OCI-LY7 (cell line): ENCODE results near the gene PEX11G. TPM values are rescaled to one million over a fixed set of nuclear protein-coding genes. Genes with fewer than 3 reads are reported as not detected.

Source experiments
- BruUV-seq: library from RNA; stranded (reverse); fragments of 400-500 nt; replicated peaks from 2 replicates; lab custom pipeline; 2021; lab: Mats Ljungman, UMichigan
- CTCF ChIA-PET: fragments of 300-600 bp; sonication (Branson Sonifier 250); formaldehyde crosslinking; loops from one replicate; lab custom pipeline; 2022; ENCODE audit warnings: antibody characterized with exemption; ENCODE audit not compliant: unreplicated experiment; lab: Charles Lee
- POLR2A ChIA-PET: fragments of 300-600 bp; sonication (Branson Sonifier 250); formaldehyde crosslinking; loops from one replicate; lab custom pipeline; 2022; ENCODE audit warnings: antibody characterized with exemption; lab: Charles Lee
- DNase-seq: peaks from one replicate; pipeline ENCODE4 v3.0.0-alpha.2; 2015; ENCODE audit warnings: low spot score
- H2AFZ ChIP-seq: fragments of 200-600 bp; sonication (generic), shearing (Covaris generic); 2 replicates; pipeline ENCODE4 v1.6.1; 2014; ENCODE audit warnings: mild to moderate bottlenecking, antibody characterized with exemption, low read length, moderate library complexity
- H3K27ac ChIP-seq: fragments of 200-600 bp; sonication (generic); 2 replicates; pipeline ENCODE4 v1.5.1; 2014; ENCODE audit warnings: mixed run types, low read depth, mild to moderate bottlenecking, moderate library complexity, low read length, inconsistent platforms; ENCODE audit not compliant: poor library complexity, severe bottlenecking
- H3K36me3 ChIP-seq: fragments of 200-600 bp; sonication (generic); 2 replicates; pipeline ENCODE4 v1.6.1; 2014; ENCODE audit warnings: mild to moderate bottlenecking, antibody characterized with exemption, low read length, moderate library complexity, mixed read lengths; ENCODE audit not compliant: insufficient read depth
- H3K4me1 ChIP-seq: fragments of 200-600 bp; sonication (generic); 2 replicates; pipeline ENCODE4 v1.5.1; 2014; ENCODE audit warnings: mild to moderate bottlenecking, low read length; ENCODE audit not compliant: insufficient read depth, poor library complexity, severe bottlenecking
- H3K4me2 ChIP-seq: fragments of 200-600 bp; sonication (generic); 2 replicates; pipeline ENCODE4 v1.6.1; 2014; ENCODE audit warnings: mild to moderate bottlenecking, low read length
- H3K4me3 ChIP-seq: fragments of 200-600 bp; sonication (generic); 2 replicates; pipeline ENCODE4 v1.5.1; 2014; ENCODE audit warnings: mild to moderate bottlenecking, low read depth, low read length; ENCODE audit not compliant: poor library complexity, severe bottlenecking
- H3K79me2 ChIP-seq: fragments of 200-600 bp; sonication (generic); 2 replicates; pipeline ENCODE4 v1.6.1; 2016; ENCODE audit warnings: low read depth, mild to moderate bottlenecking, low read length, moderate library complexity, mixed read lengths; ENCODE audit not compliant: insufficient read depth
- H3K9me2 ChIP-seq: fragments of 200-600 bp; sonication (generic); 2 replicates; pipeline ENCODE4 v1.6.1; 2016; ENCODE audit warnings: mild to moderate bottlenecking, low read length, mixed read lengths; ENCODE audit not compliant: insufficient read depth
- H3K9me3 ChIP-seq: fragments of 200-600 bp; sonication (generic); 2 replicates; pipeline ENCODE4 v1.6.1; 2014; ENCODE audit warnings: mild to moderate bottlenecking, mixed run types, low read length, mixed read lengths
- H4K20me1 ChIP-seq: fragments of 200-600 bp; sonication (generic); 2 replicates; pipeline ENCODE4 v1.6.1; 2014; ENCODE audit warnings: mild to moderate bottlenecking, antibody characterized with exemption, low read length, moderate library complexity, mixed read lengths; ENCODE audit not compliant: insufficient read depth
- EZH2phosphoT487 ChIP-seq: fragments of 200-600 bp; sonication (generic); IDR thresholded peaks from 2 replicates; pipeline ENCODE4 v1.6.1; 2018; ENCODE audit warnings: low read depth, borderline replicate concordance, mild to moderate bottlenecking, mixed run types, antibody characterized with exemption, low read length, moderate library complexity, mixed read lengths
- intact Hi-C: fragments of 100-400 bp; cut with micrococcal nuclease; formaldehyde crosslinking; loops from one replicate; pipeline ENCODE4 v1.10.0; 2022; ENCODE audit not compliant: unreplicated experiment
- total RNA-seq, 2 experiments: library from RNA; depleted of rRNA in 1 of 2; stranded (reverse); fragments of >200 nt in 1 of 2; shearing (Covaris generic) in 1 of 2; gene quantifications; 2 replicates each; pipeline ENCODE4 v1.2.3, GENCODE V29; 2014 to 2022
- TF ChIP-seq, protein P1 (sequence below): fragments of 200-600 bp; sonication (generic); conservative IDR thresholded peaks from 2 replicates; pipeline ENCODE4 v1.5.1; 2014; ENCODE audit warnings: mild to moderate bottlenecking, antibody characterized with exemption, low read length, moderate library complexity, mixed read lengths

Gene PEX11G
- total RNA-seq, 2 experiments from 2014 or later, result not detected

DNA sequence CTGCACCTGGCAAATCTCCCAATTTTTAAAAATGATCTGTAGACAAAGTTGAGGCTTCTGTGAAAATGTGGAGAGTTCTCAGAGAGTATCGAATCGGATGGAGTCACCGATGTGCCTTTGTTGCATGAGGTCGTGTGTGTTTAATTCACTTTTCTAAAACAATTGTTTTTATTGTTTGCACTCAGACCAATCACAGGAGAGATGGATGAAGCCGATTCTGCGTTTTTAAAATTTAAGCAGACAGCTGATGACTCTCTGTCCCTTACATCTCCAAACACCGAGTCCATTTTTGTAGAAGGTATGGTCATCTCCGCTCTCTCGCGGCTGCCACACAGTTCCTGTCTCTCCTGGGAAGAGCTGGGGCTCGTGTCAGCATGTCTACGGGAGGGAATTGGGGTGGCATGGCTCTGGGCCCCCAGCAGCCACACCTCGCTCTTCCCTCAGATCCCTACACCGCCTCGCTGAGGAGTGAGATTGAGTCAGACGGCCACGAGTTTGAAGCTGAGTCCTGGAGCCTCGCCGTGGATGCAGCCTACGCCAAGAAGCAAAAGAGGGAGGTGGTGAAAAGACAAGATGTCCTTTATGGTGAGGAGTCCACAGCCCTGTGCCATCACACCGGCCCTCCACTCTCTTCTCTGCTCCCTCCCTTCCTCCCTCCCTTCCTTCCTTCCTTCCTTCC, 47.2 kb downstream of the PEX11G start:
- Histone ChIP-seq H3K79me2 (no peaks in the 10 kb centered on the region), H3K27ac (no peak overlapping the region), H3K36me3 (peaks cover 92% of the 10 kb centered on the region), H2AFZ (no peak overlapping the region), H3K9me2 (no peaks in the 10 kb centered on the region), H3K4me1 (no peaks in the 10 kb centered on the region), H3K4me3 (no peak overlapping the region), H3K9me3 (no peaks in the 10 kb centered on the region), H4K20me1 (no peaks in the 10 kb centered on the region), H3K4me2 (no peak overlapping the region)
- ChIA-PET POLR2A (no interaction called here), CTCF (no interaction called here)
- no peak for DNase-seq
- no TSS peak for BruUV-seq
- no peak for TF ChIP-seq EZH2phosphoT487
- TF ChIP-seq, protein P1, sequence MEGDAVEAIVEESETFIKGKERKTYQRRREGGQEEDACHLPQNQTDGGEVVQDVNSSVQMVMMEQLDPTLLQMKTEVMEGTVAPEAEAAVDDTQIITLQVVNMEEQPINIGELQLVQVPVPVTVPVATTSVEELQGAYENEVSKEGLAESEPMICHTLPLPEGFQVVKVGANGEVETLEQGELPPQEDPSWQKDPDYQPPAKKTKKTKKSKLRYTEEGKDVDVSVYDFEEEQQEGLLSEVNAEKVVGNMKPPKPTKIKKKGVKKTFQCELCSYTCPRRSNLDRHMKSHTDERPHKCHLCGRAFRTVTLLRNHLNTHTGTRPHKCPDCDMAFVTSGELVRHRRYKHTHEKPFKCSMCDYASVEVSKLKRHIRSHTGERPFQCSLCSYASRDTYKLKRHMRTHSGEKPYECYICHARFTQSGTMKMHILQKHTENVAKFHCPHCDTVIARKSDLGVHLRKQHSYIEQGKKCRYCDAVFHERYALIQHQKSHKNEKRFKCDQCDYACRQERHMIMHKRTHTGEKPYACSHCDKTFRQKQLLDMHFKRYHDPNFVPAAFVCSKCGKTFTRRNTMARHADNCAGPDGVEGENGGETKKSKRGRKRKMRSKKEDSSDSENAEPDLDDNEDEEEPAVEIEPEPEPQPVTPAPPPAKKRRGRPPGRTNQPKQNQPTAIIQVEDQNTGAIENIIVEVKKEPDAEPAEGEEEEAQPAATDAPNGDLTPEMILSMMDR, result no peak
- intact Hi-C loops, result no loop called here

DNA sequence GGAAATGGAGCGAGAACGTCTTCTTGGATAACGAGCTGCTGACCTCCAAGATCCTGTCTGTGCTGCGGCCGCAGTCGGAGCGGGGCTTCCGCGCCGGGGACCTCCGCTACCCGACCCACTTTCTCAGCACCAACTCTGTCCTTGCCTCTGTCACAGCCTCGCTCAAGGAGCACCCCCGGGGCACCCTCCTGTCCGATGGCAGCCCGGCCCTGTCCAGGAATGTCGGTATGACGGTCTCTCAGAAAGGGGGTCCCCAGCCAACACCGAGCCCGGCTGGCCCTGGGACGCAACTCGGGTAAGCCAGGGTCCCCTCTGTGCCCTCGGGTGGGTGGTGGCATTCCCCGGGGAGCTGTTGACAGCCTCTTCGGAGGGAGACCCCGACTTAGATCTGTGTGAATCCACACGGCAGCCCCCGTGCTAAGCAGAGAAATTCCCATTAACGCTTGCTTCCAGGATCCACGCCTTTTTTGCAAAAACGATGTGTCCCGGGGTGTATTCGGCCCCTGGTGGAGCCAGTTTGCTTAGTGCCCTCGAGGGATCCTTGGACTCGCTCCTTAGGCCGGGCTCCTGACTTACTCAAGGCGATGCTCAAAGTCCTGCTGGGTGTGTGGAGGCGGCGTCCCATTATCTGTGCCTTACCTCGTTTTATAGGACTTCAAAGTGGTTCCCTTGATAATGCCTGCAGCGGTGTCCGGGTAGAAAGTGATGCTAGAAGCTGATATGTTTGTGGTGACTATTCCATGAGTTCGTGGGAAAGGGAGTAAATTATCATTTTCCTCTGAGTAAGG, 48.5 kb downstream of the PEX11G start:
- Histone ChIP-seq H4K20me1 (no peaks in the 10 kb centered on the region), H3K27ac (no peak overlapping the region), H2AFZ (no peak overlapping the region), H3K79me2 (no peaks in the 10 kb centered on the region), H3K9me2 (no peaks in the 10 kb centered on the region), H3K4me1 (no peaks in the 10 kb centered on the region), H3K4me3 (no peak overlapping the region), H3K36me3 (peaks cover 92% of the 10 kb centered on the region), H3K9me3 (no peaks in the 10 kb centered on the region), H3K4me2 (no peak overlapping the region)
- TF ChIP-seq EZH2phosphoT487, result no peak
- TF ChIP-seq, protein P1, result no peak
- POLR2A ChIA-PET, result no interaction called here
- no peak for DNase-seq
- no TSS peak for BruUV-seq
- intact Hi-C loops, result no loop called here
- CTCF ChIA-PET, result no interaction called here

DNA sequence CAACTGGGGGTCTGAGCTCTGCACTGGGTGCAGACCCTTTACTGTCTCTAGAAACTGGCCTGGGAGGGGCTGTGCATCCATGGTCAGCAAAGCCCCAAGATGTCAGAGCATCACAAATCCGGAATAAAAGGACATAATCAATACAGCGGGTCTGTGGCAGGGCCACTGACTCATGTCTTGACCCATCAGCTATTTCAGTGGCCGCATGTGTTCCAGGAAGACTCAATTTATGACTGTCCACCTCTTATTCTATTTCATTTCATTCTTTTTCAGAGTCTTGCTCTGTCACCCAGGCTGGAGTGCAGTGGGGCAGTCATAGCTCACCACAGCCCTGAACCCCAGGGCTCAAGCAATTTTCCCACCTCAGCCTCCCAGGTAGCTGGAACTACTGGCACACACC, 53.2 kb downstream of the PEX11G start:
- Histone ChIP-seq H3K9me2 (no peaks in the 10 kb centered on the region), H3K9me3 (no peaks in the 10 kb centered on the region), H3K4me3 (no peak overlapping the region), H4K20me1 (no peaks in the 10 kb centered on the region), H3K4me2 (no peak overlapping the region), H3K27ac (no peak overlapping the region), H2AFZ (no peak overlapping the region), H3K36me3 (peaks cover 81% of the 10 kb centered on the region), H3K79me2 (no peaks in the 10 kb centered on the region), H3K4me1 (no peaks in the 10 kb centered on the region)
- BruUV-seq, result no TSS peak
- no peak for DNase-seq
- CTCF ChIA-PET, result no interaction called here
- intact Hi-C loops, result no loop called here
- POLR2A ChIA-PET, result no interaction called here
- TF ChIP-seq EZH2phosphoT487, result no peak
- TF ChIP-seq, protein P1, result no peak
